ENCODE data around the gene PGC.

Gene PGC

GRCh38 chr6:41687501-41688175 is 59.6 kb downstream of the PGC start:
- H3K4me3 ChIP-seq (ENCODE audit: low read depth, low read length): no peak overlapping the region
- no peak for TF ChIP-seq CTCF (IDR thresholded peaks at IDR 0.05; ENCODE audit: low read depth, low read length)
- no peak for DNase-seq (ENCODE audit: low read depth, low spot score)
- in situ Hi-C loops (cut with HindIII; ENCODE audit: low sequenced_read_pairs): no loop called here

Measured in astrocyte of the spinal cord (primary cell).